Panc1 (cell line): ENCODE measurements around the gene CPT1C. TPM values are rescaled to one million over a fixed set of nuclear protein-coding genes. Genes with fewer than 3 reads are reported as not detected.

Source experiments
- ATAC-seq: fragments of 200-7000 bp; cut with Tn5 transposase; 2 replicates; pipeline ENCODE4 v1.9.1; 2020; ENCODE audit warnings: mild to moderate bottlenecking, moderate library complexity
- BruUV-seq: library from RNA; stranded (reverse); fragments of 400-500 nt; replicated peaks from 2 replicates; lab custom pipeline; 2021; lab: Mats Ljungman, UMichigan
- CTCF ChIA-PET: fragments of 300-600 bp; sonication (Branson Sonifier 250); formaldehyde crosslinking; loops from one replicate; lab custom pipeline; 2022; ENCODE audit warnings: antibody characterized with exemption; lab: Charles Lee
- POLR2A ChIA-PET: fragments of 300-600 bp; sonication (Branson Sonifier 250); formaldehyde crosslinking; loops from one replicate; lab custom pipeline; 2022; ENCODE audit warnings: antibody characterized with exemption; lab: Charles Lee
- DNase-seq: peaks from one replicate; pipeline ENCODE4 v3.0.0-alpha.2; 2010; ENCODE audit warnings: low read depth, low spot score
- H3K27ac ChIP-seq: 2 replicates; pipeline ENCODE4 v1.5.1; 2011; ENCODE audit warnings: mild to moderate bottlenecking, low read length, inconsistent platforms
- H3K27me3 ChIP-seq: fragments of 200-500 bp; sonication (Bioruptor generic); 2 replicates; pipeline ENCODE4 v1.6.0; 2014; ENCODE audit warnings: low read length, inconsistent platforms; ENCODE audit not compliant: control insufficient read depth, insufficient read depth
- H3K36me3 ChIP-seq: fragments of 200-500 bp; sonication (Bioruptor generic); 2 replicates; pipeline ENCODE4 v1.5.1; 2014; ENCODE audit warnings: inconsistent platforms, mild to moderate bottlenecking, low read length, moderate library complexity; ENCODE audit not compliant: control insufficient read depth, insufficient read depth
- H3K4me1 ChIP-seq: 2 replicates; pipeline ENCODE4 v1.5.1; 2011; ENCODE audit warnings: inconsistent platforms, mild to moderate bottlenecking, low read length, moderate library complexity; ENCODE audit not compliant: control insufficient read depth, insufficient read depth
- H3K4me3 ChIP-seq, 2 experiments: 2 replicates each; pipeline ENCODE4 v1.5.1; 2011 to 2012; ENCODE audit warnings: low read depth in 2 of 2, low read length in 2 of 2, mild to moderate bottlenecking in 2 of 2, inconsistent platforms in 1 of 2, moderate library complexity in 1 of 2
- H3K9me3 ChIP-seq: fragments of 200-500 bp; sonication (Bioruptor generic); 2 replicates; pipeline ENCODE4 v1.5.1; 2014; ENCODE audit warnings: low read depth, mild to moderate bottlenecking, inconsistent platforms, low read length, moderate library complexity; ENCODE audit not compliant: control insufficient read depth, insufficient read depth
- POLR2AphosphoS5 ChIP-seq: IDR thresholded peaks from 2 replicates; pipeline ENCODE4 v1.6.1; 2012; ENCODE audit warnings: mild to moderate bottlenecking, low read depth, low read length, moderate library complexity
- SIN3A ChIP-seq: IDR thresholded peaks from 2 replicates; pipeline ENCODE4 v1.6.1; 2012; ENCODE audit warnings: low read depth, mild to moderate bottlenecking, low read length, moderate library complexity, borderline replicate concordance; ENCODE audit not compliant: insufficient read depth
- TCF7L2 ChIP-seq: IDR thresholded peaks from 2 replicates; pipeline ENCODE4 v1.6.1; 2011; ENCODE audit warnings: mild to moderate bottlenecking, low read depth, low read length, inconsistent platforms
- in situ Hi-C: cut with HindIII; loops from 2 replicates; pipeline ENCODE4 v1.10.0; 2016; ENCODE audit warnings: low sequenced_read_pairs, low pct_unique_long_range_greater_than_20kb
- intact Hi-C: fragments of 100-400 bp; cut with micrococcal nuclease; formaldehyde crosslinking; loops from one replicate; pipeline ENCODE4 v1.10.0; 2022; ENCODE audit not compliant: unreplicated experiment
- total RNA-seq: library from RNA; stranded (reverse); gene quantifications from one replicate; pipeline ENCODE4 v1.2.1, GENCODE V29; 2021; ENCODE audit not compliant: unreplicated experiment
- TF ChIP-seq, protein P1 (sequence below): fragments of 450-650 bp; IDR thresholded peaks from 2 replicates; pipeline ENCODE4 v1.5.1; 2017; ENCODE audit warnings: mild to moderate bottlenecking
- TF ChIP-seq, protein P2 (sequence below), 2 experiments: IDR thresholded peaks; 2 replicates each; pipeline ENCODE4 v1.6.1; 2011 to 2012; ENCODE audit warnings: low read depth in 2 of 2, control low read depth in 1 of 2, low read length in 1 of 2, mild to moderate bottlenecking in 1 of 2, moderate library complexity in 1 of 2; ENCODE audit not compliant: insufficient read depth in 1 of 2

The CPT1C gene
- total RNA-seq, 1 experiment from 2014 or later: 0.23 TPM

DNA sequence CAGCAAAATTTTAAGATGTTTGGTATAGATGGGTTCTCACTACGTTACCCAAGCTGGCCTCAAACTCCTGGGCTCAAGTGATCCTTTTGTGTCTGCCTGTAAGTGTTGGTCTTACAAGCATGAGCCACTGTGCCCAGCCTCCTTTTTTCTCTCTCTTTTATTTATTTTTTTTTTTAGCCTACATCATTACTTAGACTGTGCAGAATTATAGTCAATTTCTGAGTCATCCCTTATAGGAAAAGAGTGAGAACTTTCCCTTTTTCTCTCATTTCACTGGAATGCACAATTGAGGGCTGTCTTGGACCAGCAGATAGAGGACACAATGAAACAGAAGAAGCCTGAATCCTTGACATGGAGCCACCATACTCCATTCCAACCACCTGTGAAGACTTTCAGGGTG, 58.9 kb downstream of the CPT1C start:
- DNase-seq: no peak
- H3K4me1 ChIP-seq: no peaks in the 10 kb centered on the region
- ChIA-PET POLR2A (no interaction called here), CTCF (interaction anchor here (0.5 kb wide), 1 partner anchor 25 kb away, joined by 3 read pairs; no protein-coding TSS in a partner anchor)
- no peak overlapping the region for H3K4me3 ChIP-seq
- no peaks in the 10 kb centered on the region for H3K9me3 ChIP-seq
- H3K27me3 ChIP-seq: no peaks in the 10 kb centered on the region
- TF ChIP-seq, protein P1, sequence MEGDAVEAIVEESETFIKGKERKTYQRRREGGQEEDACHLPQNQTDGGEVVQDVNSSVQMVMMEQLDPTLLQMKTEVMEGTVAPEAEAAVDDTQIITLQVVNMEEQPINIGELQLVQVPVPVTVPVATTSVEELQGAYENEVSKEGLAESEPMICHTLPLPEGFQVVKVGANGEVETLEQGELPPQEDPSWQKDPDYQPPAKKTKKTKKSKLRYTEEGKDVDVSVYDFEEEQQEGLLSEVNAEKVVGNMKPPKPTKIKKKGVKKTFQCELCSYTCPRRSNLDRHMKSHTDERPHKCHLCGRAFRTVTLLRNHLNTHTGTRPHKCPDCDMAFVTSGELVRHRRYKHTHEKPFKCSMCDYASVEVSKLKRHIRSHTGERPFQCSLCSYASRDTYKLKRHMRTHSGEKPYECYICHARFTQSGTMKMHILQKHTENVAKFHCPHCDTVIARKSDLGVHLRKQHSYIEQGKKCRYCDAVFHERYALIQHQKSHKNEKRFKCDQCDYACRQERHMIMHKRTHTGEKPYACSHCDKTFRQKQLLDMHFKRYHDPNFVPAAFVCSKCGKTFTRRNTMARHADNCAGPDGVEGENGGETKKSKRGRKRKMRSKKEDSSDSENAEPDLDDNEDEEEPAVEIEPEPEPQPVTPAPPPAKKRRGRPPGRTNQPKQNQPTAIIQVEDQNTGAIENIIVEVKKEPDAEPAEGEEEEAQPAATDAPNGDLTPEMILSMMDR: no peak
- TF ChIP-seq TCF7L2: no peak
- TF ChIP-seq SIN3A: no peak
- TF ChIP-seq, protein P2, sequence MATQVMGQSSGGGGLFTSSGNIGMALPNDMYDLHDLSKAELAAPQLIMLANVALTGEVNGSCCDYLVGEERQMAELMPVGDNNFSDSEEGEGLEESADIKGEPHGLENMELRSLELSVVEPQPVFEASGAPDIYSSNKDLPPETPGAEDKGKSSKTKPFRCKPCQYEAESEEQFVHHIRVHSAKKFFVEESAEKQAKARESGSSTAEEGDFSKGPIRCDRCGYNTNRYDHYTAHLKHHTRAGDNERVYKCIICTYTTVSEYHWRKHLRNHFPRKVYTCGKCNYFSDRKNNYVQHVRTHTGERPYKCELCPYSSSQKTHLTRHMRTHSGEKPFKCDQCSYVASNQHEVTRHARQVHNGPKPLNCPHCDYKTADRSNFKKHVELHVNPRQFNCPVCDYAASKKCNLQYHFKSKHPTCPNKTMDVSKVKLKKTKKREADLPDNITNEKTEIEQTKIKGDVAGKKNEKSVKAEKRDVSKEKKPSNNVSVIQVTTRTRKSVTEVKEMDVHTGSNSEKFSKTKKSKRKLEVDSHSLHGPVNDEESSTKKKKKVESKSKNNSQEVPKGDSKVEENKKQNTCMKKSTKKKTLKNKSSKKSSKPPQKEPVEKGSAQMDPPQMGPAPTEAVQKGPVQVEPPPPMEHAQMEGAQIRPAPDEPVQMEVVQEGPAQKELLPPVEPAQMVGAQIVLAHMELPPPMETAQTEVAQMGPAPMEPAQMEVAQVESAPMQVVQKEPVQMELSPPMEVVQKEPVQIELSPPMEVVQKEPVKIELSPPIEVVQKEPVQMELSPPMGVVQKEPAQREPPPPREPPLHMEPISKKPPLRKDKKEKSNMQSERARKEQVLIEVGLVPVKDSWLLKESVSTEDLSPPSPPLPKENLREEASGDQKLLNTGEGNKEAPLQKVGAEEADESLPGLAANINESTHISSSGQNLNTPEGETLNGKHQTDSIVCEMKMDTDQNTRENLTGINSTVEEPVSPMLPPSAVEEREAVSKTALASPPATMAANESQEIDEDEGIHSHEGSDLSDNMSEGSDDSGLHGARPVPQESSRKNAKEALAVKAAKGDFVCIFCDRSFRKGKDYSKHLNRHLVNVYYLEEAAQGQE (IDR thresholded peaks at IDR 0.05; ENCODE audit: insufficient read depth in 1 of 2, low read depth in 2 of 2, low read length in 1 of 2): no peak
- no peak for TF ChIP-seq POLR2AphosphoS5
- intact Hi-C loops: no loop called here
- no TSS peak for BruUV-seq
- in situ Hi-C loops: no loop called here
- no peak overlapping the region for H3K27ac ChIP-seq
- no peak for ATAC-seq
- H3K36me3 ChIP-seq: no peaks in the 10 kb centered on the region

DNA sequence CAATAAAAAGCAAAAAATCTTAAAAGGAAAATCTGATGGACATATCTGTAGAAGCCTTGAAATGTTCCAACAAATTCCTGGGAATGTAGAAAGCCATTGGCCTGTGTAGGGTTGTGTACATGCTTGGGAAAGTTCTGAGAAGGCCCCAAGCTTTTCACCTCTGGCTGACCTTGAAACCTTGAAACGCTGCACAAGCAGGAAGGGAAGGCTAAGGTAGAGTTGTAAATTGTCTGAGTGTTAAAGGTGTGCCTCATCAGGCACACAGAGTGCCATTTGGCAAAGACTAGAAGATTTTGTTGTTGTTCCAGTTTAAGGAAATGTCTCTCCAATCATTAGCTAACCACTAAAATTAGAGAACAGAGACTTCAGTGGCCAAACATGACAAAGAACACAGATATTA, 61.8 kb downstream of the CPT1C start:
- DNase-seq (no peak), ATAC-seq (no peak)
- H3K27ac ChIP-seq: no peak overlapping the region
- H3K27me3 ChIP-seq: no peaks in the 10 kb centered on the region
- in situ Hi-C loops (no loop called here), intact Hi-C loops (no loop called here)
- CTCF ChIA-PET: no interaction called here
- no peaks in the 10 kb centered on the region for H3K9me3 ChIP-seq
- H3K4me3 ChIP-seq: no peak overlapping the region
- no peaks in the 10 kb centered on the region for H3K4me1 ChIP-seq
- POLR2A ChIA-PET: no interaction called here
- BruUV-seq: no TSS peak
- TF ChIP-seq, protein P1: no peak
- TF ChIP-seq POLR2AphosphoS5: no peak
- no peak for TF ChIP-seq TCF7L2
- TF ChIP-seq, protein P2 (IDR thresholded peaks at IDR 0.05; ENCODE audit: insufficient read depth in 1 of 2, low read depth in 2 of 2, low read length in 1 of 2): no peak
- no peak for TF ChIP-seq SIN3A
- no peaks in the 10 kb centered on the region for H3K36me3 ChIP-seq
